HCT116 (cell line): ENCODE results near the gene P2RX3.

ENCODE experiments used
- CBX3 ChIP-seq: IDR thresholded peaks from 2 replicates; pipeline ENCODE4 v1.6.1; 2012; ENCODE audit warnings: low read depth
- CTCF ChIP-seq, 3 experiments: fragments of 200-600 bp in 1 of 3; sonication (generic) in 1 of 3; IDR thresholded peaks in 2 of 3; conservative IDR thresholded peaks in 1 of 3; 2 replicates each; pipeline ENCODE4 v1.5.1; 2012 to 2017; ENCODE audit warnings: low read depth in 2 of 3, low read length in 2 of 3, antibody characterized with exemption in 1 of 3, borderline replicate concordance in 1 of 3, control low read depth in 1 of 3, mild to moderate bottlenecking in 1 of 3, mixed read lengths in 1 of 3, mixed run types in 1 of 3, moderate library complexity in 1 of 3; ENCODE audit not compliant: insufficient read depth in 1 of 3
- EZH2 ChIP-seq: fragments of 200-600 bp; sonication (generic); IDR thresholded peaks from 2 replicates; pipeline ENCODE4 v1.6.1; 2017; ENCODE audit warnings: antibody characterized with exemption, mixed run types
- EZH2phosphoT487 ChIP-seq: fragments of 200-600 bp; IDR thresholded peaks from 2 replicates; pipeline ENCODE4 v1.6.1; 2018; ENCODE audit warnings: antibody characterized with exemption, borderline replicate concordance
- JUND ChIP-seq: IDR thresholded peaks from 2 replicates; pipeline ENCODE4 v1.6.1; 2012
- POLR2A ChIP-seq: IDR thresholded peaks from 2 replicates; pipeline ENCODE4 v1.7.0; 2011; ENCODE audit warnings: borderline replicate concordance; ENCODE audit not compliant: insufficient read depth, insufficient read length; ENCODE audit errors: extremely low read depth
- POLR2AphosphoS5 ChIP-seq: IDR thresholded peaks from 2 replicates; pipeline ENCODE4 v1.6.1; 2011; ENCODE audit warnings: mild to moderate bottlenecking, low read depth, low read length, moderate library complexity
- RAD21 ChIP-seq: IDR thresholded peaks from 2 replicates; pipeline ENCODE4 v1.6.1; 2012; ENCODE audit warnings: low read depth, mild to moderate bottlenecking
- SRF ChIP-seq: IDR thresholded peaks from 2 replicates; pipeline ENCODE4 v1.6.1; 2012; ENCODE audit warnings: low read depth
- TCF7L2 ChIP-seq: IDR thresholded peaks from 2 replicates; pipeline ENCODE4 v1.7.0; 2011; ENCODE audit warnings: borderline replicate concordance, inconsistent platforms; ENCODE audit not compliant: insufficient read depth, insufficient read length; ENCODE audit errors: extremely low read depth
- ZFX ChIP-seq: fragments of 450-650 bp; IDR thresholded peaks from 2 replicates; pipeline ENCODE4 v1.6.1; 2017

- no peak for TF ChIP-seq CTCF (IDR thresholded peaks at IDR 0.05 in 2 of 3, conservative IDR thresholded peaks at IDR 0.05 in 1 of 3; ENCODE audit: borderline replicate concordance in 1 of 3, insufficient read depth in 1 of 3, low read depth in 2 of 3, low read length in 2 of 3)
- no peak for TF ChIP-seq POLR2A
- no peak for TF ChIP-seq RAD21
- no peak for TF ChIP-seq JUND
- TF ChIP-seq EZH2phosphoT487 = no peak
- TF ChIP-seq ZFX = no peak
- no peak for TF ChIP-seq TCF7L2
- no peak for TF ChIP-seq EZH2
- no peak for TF ChIP-seq SRF
- TF ChIP-seq POLR2AphosphoS5 = no peak
- no peak for TF ChIP-seq CBX3
Measured at GRCh38 chr11:57348052-57348451, 9.9 kb downstream of the P2RX3 start.
